Measurements from ENCODE around the gene THRB.

THRB gene

GRCh38 chr3:24224666-24225384, 269.8 kb downstream of the THRB start:
- DNase-seq (ENCODE audit: low read depth), result no peak

DNA sequence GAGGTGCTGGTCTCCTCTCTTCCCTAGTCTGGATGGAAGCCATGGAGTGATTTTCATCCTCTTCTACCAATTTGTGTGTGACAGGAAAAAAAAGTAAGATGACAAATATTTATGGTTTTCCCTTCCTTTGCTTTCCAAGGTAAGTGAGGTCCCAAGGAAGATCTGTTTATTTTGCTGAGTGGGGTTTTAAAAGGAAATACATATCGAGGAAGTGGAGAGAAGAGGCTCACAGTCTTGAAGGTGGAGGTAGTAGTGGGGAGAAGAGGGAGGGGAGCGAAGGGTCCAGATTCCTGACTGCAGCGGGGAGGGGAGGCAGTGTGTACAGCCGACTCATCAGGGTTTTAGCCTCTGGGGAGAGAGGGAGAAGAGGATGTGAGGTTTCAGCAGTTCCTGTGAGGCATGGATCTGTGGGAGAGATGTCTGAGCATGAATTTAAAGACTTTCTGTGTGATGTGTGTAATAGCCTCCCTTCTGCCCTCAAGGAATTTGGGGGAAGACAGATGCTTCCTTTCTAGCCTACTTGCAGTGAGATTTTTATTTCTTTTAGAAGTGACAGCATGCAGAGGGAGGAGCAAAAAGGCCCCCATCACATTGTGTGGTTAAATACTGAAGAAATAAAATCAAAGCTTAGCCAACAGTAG, 272.4 kb downstream of the THRB start:
- DNase-seq (ENCODE audit: low read depth), result no peak

- DNase-seq (ENCODE audit: low read depth), result no peak
Observed at GRCh38 chr3:24220859-24221657, 273.6 kb downstream of the THRB start.

DNA sequence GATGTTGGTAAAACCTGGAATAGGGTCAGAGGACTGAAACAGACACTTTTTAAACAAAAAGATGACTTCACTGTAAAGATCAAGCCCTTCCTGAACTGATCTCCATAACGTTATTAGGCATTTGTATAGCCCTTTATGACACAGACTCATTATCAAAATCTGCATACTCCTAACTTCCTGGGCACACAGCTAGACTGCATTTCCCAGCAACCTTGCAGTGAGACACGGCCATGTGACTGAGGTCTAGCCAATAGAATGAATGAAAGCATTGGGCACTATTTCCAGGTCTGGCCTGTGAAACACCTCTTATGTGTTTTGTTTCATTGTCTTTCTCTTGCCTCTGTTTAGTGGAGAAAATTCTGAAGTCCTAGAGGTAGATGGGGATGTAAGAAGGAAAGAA, 279.1 kb downstream of the THRB start:
- DNase-seq (ENCODE audit: low read depth), result no peak

GRCh38 chr3:24211381-24211780, 283.3 kb downstream of the THRB start:
- DNase-seq (ENCODE audit: low read depth), result no peak

DNA sequence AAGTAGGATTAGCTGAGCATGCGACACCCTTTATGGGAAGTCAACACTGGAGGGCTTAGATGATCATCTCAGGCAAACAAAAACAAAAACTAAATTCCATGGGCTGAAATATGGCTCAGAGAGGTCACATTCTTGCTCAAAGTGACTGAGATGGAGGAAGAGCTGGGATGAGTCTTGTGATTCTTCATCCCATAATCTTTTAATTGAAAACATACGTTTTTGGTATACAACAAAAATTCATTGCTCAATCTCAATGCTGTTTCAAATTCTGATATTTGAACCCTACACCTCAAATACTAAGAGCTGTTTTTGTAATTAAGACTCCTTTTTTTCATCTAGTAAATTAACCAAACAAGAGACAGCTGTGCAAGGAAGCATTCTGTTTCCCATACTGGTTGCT, 292.6 kb downstream of the THRB start:
- DNase-seq (ENCODE audit: low read depth), result no peak

DNA sequence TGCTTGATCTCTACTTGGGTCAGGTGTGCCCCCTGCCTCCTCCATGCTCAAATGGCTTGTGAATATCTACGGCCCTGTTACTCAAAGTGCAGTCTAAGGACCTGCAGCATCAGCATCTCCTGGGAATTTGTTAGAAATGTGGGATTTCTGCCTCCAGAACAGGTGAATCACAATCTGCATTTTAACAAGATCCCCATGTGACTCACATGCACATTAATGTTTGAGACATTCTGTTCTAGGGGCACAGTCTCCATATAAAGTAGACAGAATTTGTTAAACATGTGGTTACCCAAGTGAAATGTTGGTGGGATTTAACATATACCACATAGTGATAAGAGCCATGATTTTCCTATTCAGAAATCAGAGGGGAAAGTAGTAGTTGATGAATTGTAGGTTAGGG, 293.3 kb downstream of the THRB start:
- DNase-seq (ENCODE audit: low read depth), result no peak

DNA sequence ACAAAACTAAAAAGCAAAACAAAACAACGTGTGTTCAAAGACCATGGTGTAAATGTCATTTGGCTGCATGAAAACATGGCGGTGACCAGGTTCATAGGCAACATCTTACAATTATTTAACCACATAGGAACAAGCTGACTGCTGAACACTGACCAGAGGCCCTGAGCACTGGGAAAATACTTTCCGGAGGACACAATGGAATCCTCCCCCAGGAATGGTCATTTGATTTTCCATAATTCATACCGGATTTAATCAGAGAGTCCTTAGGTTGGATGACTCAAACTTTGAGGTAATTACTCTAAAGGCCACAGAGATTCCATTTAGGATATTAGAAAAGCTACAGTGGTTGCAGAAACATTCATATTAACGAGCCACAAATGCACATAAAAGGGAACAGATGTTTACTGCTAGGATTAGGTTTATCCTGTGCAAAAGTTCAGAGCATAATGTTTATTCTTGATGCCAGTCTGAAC, 294.8 kb downstream of the THRB start:
- no peak for DNase-seq (ENCODE audit: low read depth)

- DNase-seq (ENCODE audit: low read depth), result no peak
Observed at GRCh38 chr3:24199300-24199699, 295.4 kb downstream of the THRB start.

- no peak for DNase-seq (ENCODE audit: low read depth)
Observed at GRCh38 chr3:24198728-24199127, 295.9 kb downstream of the THRB start.

DNA sequence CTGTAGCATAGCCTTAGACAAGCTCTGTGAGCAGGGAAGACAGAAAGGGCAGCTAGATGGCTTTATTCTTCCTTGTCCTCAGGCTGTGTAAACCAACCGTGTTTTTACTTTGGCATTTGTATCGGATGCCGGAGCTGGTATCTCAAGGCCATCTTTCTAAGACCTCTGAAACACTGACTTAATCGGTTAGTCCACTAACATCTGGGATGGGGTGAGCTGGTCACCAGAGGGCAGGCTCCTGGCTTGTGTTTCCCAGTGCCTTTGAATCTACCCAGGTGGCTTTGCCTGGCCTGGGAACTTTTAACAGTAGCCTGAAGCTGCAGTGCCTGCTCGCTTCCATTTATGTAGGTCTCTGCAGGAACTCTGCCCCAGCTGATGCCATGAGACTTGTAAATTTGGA, 296.8 kb downstream of the THRB start:
- no peak for DNase-seq (ENCODE audit: low read depth)

- DNase-seq (ENCODE audit: low read depth), result no peak
Observed at GRCh38 chr3:24196526-24196925, 298.1 kb downstream of the THRB start.

DNA sequence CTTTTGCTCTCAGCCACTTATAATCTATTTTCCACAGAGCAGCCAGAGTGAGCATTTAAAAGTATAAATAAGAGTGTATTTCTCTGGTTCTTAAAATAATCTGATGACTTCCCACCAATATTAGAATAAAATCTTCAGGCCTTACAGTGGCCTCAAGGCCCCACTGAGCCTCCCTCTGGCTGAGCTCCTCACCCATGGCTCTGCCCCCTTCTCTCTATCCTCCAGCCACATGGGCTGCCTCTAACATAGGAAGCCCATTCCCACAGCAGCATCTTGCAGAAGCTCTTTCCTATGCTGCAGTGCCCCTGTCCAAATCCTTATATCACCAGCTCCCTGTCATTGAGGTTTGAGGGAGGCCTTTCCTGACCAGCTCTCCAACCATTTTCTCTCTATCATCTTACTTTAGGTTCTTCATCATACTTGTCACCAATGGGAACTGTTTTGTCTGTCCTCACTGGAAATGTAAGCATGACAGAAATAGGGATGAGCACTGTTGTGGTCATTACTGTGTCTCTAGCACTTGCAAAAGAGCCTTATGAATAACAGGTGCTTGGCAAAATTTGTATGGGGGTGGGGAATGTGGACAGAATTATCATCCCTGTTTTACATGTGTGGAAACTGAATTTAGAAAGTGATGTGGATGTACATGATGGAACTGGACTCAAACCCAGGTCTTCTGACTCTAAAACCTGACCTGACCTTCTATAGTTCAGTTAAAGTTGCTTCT, 299.0 kb downstream of the THRB start:
- DNase-seq (ENCODE audit: low read depth), result no peak

DNA sequence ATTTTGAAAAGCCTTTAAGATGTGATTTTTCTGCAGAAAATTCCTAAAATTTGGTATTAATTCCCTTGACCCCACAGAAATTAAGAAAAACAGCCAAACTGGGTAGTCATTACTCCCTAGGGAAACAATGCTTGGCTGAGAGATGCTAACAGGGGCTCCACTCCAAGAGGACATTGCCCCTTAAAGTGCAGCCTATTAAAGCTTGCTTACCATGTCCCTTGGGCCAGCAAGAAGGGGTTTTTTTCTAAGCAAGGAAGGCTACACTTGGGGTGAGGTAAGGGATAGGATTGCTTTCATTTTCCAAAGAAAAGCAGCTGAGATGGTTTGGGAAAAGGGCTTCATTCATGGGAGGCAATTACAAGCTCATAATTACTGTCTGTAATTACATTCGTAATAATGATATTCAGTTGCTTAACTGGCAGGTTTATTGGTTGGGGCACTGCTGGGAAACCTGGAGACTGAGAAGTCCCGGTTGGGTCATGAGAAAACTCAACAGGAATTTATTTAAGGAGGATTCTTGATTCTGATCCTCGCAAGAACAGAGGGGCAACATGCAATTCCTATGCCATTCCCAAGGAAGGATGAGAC, 302.1 kb downstream of the THRB start:
- DNase-seq (ENCODE audit: low read depth), result no peak

DNA sequence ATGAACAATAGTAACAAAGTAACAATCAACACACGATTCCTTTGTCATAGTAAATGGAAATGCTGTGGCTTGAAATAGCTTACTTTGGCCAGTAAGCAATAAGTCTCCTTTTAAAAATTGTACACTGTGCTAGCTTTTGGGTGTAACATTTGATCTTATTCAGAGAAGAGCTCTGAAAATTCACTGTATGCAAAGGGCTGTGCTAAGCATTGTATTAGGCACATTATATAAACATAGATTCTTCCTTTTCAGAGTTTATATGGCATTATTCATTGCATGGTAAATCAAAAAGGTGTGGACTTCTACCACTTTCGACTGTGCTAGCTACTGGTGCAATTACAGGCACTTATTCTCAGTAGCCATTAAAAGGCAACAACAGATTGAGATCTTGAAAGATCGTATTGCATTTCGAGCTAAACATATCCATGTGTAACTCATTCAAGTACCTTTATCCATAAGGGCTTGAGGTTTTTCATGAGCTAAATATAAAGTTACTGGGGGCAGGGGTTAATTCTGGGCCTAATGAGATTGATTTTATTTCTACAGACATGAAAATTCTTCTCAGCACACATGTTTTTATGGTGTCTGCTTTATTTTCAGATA, 302.7 kb downstream of the THRB start:
- DNase-seq (ENCODE audit: low read depth), result no peak

DNA sequence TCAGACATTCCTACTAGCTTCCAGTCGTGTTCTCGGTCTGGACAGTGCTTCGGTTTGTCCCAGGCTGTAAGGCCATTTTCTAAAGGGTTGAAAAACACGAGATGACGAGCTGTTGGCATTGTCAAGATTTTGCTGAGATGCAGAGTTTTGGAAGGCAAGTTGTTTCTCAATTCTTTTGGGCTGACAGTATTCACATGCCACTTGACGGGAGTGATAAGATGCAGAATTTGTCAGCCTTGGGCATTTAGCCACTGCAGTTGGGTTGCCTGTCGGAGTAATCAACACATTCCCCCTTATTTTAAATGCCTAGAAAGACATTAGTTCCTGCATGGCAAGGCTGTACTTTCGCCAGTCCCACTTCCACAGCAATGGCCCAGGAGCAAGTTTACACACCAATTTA, 304.4 kb downstream of the THRB start:
- DNase-seq (ENCODE audit: low read depth), result no peak

GRCh38 chr3:24185738-24186384, 308.8 kb downstream of the THRB start:
- DNase-seq (ENCODE audit: low read depth), result peak; percentile 0

- no peak for DNase-seq (ENCODE audit: low read depth)
Observed at GRCh38 chr3:24184528-24185176, 310.0 kb downstream of the THRB start.

DNA sequence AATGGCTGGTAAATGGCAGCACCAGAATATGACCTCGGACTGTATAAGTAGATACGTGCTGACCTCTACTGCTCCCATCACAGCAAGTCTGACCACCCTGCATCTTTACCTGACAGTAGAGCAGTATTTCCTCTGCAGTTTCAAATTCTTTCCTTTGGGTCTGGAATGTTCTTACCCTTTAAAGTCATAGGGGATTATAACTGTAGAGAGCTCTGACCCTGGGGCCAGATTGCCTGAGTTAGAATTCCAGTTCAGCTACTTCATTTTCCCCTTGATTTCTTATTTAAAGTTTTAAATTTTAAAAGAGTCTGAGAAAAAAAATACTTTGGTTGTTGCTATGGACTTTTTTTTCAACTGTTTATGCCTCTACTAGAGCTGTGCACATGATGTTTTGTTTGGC, 311.9 kb downstream of the THRB start:
- no peak for DNase-seq (ENCODE audit: low read depth)

GRCh38 chr3:24181256-24181655, 313.4 kb downstream of the THRB start:
- no peak for DNase-seq (ENCODE audit: low read depth)

GRCh38 chr3:24180616-24181015, 314.0 kb downstream of the THRB start:
- no peak for DNase-seq (ENCODE audit: low read depth)
